T-helper 9 cell (primary cell): ENCODE results near the gene RABAC1.
"Not testable (repeated sequence)": the region's sequence is repeated elsewhere in the genome, so short reads cannot be mapped to it uniquely, and the experiment has no call there.

Source experiments
- DNase-seq: peaks from one replicate; pipeline ENCODE4 v3.0.0-alpha.2; 2020
- total RNA-seq, 2 donors: gene quantifications; one replicate each; lab custom pipeline; 2026; lab: John Stamatoyannopoulos, UW

The RABAC1 gene, protein sequence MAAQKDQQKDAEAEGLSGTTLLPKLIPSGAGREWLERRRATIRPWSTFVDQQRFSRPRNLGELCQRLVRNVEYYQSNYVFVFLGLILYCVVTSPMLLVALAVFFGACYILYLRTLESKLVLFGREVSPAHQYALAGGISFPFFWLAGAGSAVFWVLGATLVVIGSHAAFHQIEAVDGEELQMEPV
- 14.1 to 21.0 reads per million in 2 donors for total RNA-seq

- DNase-seq: peak; percentile 83
Measured at GRCh38 chr19:41959056-41960053, at the start of gene RABAC1. Gene RABAC1 (minus strand): TSS chr19:41959321. CDS start chr19:41959292, 29 bp downstream.

- DNase-seq: no peak
Measured at GRCh38 chr19:42006569-42006968, 47.4 kb upstream of the RABAC1 start.

DNA sequence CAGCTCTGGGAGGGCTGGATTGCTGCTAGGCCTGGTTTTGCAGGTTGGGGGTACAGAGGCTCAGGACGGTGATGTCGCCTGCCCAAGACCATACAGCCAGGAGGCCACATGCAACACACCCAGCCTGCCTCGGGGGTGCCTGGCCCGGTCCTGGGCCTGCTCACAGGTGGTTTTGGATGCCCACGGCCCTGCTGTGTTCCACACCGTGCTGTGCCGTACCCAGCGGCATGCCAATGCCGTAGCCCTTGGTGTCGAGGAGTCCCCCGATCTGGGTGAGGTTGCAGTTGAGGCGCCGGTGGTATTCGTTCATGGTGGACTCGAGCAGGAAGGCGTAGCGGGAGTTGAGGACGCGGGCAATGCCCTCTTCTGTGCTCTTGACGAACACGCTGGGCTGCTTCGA lies 46.4 kb upstream of the RABAC1 start:
- no peak for DNase-seq

DNA sequence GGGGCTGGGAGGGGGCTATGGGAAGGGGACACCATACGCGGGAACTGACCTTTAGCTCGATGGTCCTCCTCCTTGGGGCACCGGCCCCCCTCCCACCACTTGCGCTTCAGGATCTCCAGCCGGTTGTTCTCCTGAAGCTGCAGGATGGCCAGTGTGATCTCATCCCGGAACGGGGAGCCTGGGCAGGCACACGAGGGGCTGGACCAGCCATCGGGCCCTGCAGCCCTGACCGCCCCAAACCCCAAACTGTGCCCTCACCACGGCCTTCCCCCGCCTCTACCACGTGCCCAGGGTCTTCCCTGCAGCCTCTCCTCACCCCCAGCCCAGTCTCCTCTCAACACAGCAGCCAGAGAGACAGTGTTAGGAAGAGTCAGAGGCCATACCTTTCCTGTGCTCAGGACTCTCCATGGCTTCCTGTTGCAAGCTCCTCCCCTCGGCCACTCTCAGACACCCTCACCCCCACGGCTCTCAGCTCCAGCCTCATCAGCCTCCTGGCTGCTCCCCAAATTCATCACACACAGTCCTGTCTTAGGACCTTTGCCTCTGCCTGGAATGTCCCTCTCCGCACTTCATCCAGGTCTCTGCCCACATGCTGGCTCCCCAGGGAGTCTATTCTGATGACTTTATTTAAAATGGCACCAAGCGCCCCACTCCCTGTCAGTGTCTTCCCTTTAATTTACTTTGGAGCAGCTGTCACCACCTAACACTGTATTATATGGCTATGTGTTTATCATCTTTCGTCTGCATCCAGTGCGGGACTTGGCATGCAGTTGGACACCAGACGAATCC lies 44.6 kb upstream of the RABAC1 start:
- DNase-seq: no peak

DNA sequence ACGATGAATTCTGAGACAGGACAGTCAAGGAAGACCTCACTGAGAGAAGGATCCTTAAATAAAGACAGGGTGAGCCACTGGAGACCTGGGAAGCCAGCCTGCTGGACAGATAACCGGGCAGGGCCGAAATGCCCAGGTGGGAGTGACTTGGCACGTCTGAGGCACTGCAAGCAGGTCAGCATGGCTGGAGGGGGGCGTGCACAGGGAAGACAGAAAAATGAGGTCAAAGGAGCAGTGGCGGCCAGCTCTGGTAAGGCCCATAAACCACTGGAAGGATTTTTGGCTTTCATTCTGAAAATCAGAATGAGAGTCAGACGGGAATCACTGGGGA lies 40.7 kb upstream of the RABAC1 start:
- no peak for DNase-seq

GRCh38 chr19:41999071-41999877 lies 40.2 kb upstream of the RABAC1 start:
- DNase-seq: no peak

DNA sequence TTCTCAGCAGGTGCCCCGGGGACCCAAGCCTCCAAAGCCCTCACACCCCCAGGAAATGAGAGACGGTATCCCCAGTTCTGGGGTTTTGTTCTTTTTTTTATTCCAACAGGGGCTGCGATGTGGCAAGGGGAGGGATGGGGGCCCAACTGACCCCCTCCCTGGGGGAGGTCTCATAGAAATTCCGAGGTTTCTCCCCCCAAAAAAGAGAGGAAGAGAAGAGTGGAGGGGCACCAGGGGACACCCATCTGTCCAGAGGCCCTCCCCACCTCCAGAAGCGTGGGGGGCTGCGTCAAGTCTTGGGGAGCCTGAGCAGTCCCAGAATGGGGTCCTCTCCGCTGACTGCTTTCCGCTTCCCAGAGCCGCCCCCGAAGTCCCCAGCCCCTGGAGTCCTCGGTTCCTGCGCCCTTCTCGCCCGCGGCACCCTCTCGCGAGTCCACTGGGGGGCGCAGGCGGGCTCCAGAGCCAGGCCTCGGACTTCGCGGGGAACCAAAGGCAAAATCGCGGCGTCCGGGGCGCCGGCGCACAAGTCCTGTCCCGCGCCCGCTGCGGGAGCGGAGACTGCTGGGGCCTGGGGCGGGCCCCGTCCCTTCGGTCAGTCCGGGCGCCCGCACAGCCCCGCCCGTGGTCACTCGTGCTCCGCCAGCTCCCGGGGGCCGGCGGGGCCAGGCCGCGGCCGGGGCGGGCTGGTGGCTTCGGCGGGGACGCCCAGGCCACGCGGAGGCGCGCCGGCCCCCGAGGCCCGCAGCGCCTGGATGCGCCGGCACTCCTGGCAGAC lies 39.3 kb upstream of the RABAC1 start:
- DNase-seq: peak; percentile 21

GRCh38 chr19:41997851-41998229 lies 38.7 kb upstream of the RABAC1 start:
- no peak for DNase-seq

DNA sequence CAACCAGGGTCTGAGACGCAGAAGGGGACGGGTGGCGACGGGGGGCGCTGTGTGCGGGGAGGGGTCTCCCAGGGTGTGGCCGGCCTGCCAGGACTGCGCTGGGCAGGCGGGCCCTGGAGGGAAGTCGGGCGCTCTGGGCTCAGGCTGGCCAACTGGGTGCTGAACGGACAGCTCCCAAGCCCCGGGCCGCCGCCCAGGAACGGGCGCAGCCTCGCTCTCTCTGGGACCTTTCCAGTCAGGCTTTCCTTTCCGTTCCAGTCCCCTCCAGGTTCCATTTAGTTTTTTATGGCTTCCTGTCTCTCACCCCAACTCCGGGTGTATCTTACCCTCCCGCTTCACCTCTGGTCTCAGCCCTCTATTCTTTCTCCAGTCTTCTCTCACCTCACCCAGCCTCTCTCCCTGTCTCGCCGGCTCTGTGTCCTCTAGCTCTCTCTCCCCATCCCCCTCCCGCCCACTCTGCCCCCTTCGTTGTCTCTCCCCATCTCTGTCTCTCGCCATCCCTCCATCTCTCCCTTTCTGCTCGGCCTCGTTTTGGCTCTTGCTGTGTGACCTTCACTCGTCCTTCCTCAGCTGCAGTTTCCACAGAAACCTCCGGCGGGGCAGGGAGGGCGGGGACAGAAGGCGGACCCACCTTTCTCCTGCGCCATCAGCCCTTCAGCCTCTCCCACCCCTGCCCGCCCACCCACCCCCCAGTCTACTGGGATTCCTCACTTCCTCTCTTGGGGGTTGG lies 38.2 kb upstream of the RABAC1 start:
- peak; percentile 25 for DNase-seq

GRCh38 chr19:41995959-41996797 lies 37.1 kb upstream of the RABAC1 start:
- DNase-seq: no peak

- DNase-seq: no peak
Measured at GRCh38 chr19:41994994-41995958, 36.2 kb upstream of the RABAC1 start.

DNA sequence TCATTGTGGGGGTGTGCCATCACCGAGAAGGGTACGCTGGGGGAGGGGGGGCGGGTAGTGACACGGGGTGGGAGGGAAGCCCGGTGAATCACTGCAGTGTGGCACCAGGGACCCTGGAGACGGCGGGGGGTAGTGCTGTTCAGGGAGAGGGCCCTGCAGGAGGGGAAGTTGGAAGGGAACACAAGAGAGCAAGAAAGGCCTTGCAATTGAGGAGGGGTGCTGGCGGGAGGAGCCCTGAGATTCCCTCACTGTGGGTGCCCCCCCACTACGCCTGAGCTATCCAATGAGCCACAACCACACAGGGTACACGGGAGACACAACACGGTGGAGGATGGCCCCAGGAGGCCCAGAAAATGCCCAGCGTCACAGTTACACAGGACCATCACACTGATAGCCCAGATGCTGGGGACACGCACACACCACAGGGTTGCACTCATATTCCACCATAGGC lies 35.4 kb upstream of the RABAC1 start:
- no peak for DNase-seq

GRCh38 chr19:41993612-41994483 lies 34.7 kb upstream of the RABAC1 start, which contains the start of gene ATP1A3:
Gene ATP1A3 (minus strand): TSS chr19:41994230. CDS start chr19:41994076, 154 bp downstream.
- peak; percentile 41 for DNase-seq

DNA sequence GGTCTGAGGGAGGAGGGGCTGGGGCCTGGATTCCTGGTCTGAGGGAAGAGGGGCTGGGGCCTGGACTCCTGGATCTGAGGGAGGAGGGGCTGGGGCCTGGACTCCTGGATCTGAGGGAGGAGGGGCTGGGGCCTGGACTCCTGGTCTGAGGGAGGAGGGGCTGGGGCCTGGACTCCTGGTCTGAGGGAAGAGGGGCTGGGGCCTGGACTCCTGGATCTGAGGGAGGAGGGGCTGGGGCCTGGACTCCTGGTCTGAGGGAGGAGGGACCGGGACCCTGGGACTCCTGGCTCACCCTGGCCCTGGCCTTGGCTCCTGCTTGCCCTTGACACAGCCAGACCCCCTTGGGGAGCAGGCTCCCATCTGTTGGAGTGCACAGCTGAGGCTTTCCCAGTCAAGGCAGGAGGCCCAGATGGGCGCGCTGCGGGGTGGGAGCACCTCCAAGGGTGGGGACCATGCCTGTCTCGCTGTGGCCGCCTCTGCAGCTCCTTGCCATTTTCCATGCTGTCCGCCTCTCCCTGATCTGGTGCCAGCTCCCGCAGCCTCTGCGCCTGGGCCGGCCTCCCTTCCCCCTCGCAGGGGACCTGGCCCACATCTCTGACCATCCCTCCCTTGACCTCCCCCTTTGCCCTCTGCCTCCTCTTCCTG lies 32.9 kb upstream of the RABAC1 start:
- not testable (repeated sequence) for DNase-seq

DNA sequence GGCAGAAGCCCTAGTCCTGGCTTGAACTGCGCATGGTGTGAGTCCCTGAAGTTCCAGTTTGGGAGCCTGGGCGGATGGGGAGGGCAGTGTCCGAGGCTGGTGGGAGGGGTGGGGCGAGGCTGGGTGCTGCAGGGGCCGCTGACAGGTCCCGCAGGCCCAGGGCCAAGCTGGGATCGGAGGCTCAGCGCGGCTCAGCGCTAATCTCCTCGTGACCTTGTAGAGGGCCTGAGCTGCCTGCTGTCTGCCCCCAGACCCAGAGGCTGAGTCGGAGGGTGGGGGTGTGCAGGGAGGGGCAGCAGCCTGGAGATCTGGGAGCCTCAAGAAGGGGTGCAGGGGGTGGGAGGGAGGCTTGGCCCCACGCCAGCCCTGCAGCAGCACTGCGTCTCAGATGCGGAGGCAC lies 31.9 kb upstream of the RABAC1 start:
- no peak for DNase-seq

- DNase-seq: no peak
Measured at GRCh38 chr19:41990615-41991014, 31.5 kb upstream of the RABAC1 start.

- DNase-seq: no peak
Measured at GRCh38 chr19:41990028-41990427, 30.9 kb upstream of the RABAC1 start.
